GM19397 (cell line): ENCODE data around the gene RAB21.
"Not testable (repeated sequence)": the region's sequence is repeated elsewhere in the genome, so short reads cannot be mapped to it uniquely, and the experiment has no call there.

Experiments
- ATAC-seq: cut with Tn5 transposase; IDR thresholded peaks from one replicate; pipeline ENCODE4 v1.9.1; 2021; ENCODE audit warnings: mild to moderate bottlenecking, moderate library complexity; ENCODE audit not compliant: unreplicated experiment

Gene RAB21

DNA sequence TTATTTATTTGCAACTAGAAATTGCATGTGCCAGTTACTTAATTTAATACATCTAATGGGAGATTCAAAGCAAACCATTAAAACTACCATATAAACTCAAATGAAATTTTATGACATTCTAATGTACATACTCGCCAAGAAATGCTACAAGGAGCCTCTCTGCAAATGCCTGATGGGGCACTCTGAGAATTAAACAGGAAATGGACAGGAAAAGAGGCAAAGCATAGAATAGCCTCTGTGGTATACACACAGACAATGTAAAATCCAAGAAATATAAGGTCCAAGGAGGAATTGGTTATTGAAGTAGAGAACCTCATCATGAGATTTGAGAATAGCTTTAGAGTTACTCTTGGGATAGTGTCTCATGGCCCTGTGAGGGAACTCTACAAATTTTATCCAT lies 41.2 kb downstream of the RAB21 start:
- no peak for ATAC-seq

DNA sequence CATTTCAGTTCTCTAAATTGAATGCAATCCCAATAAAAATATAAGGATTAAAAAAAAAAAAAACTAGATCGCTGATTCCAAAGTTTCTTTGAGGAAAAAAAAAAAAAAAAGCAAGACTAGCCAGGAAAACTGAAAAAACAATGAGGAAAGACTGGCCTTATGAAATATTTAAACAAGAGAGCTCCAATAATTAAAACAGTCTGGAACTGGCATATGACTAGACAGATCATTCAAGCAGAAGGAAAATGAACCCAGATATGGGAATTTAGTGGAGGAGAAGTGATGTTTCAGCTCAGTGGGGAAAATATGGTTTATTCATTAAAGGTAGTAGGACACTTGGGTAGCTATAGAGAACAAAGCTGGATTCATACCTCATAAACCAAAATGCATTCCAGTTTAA lies 42.9 kb downstream of the RAB21 start:
- no peak for ATAC-seq

DNA sequence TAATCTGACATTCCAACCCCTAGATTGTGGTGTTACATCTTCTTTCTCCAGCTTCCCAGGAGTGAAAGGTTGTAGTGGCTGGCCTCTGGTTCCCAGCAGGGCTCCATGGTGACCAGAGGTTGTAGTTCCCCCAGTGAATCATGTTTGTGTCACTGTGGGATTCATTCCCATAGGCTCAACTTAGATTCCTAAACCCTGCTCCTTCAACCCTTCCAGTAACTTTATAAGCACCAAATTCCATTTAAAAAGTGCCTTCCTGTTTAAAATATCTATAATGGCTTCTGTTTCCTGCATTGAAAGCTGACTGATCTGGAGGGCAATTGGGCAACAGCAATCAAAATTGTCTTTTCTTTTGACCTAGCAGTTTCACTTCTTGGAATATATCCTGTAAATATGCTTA lies 44.4 kb downstream of the RAB21 start:
- no peak for ATAC-seq

DNA sequence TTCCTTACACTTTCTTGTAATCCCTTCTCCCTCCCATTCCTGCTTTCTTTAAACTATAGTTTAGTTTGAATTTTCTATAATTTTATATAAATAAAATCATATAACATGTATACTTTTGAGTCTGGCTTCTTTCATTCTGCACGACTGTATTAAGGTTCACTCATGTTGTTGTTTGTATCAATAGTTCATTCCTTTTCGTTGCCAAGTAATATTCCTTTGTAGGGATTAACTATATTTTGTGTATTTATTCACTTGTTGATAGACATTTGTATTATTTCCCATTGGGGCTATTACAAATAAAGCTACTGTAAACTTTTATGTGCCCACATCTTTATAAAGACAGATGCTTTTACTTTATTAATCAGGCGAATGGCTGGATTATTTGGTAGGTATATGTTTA lies 45.5 kb downstream of the RAB21 start:
- no peak for ATAC-seq

DNA sequence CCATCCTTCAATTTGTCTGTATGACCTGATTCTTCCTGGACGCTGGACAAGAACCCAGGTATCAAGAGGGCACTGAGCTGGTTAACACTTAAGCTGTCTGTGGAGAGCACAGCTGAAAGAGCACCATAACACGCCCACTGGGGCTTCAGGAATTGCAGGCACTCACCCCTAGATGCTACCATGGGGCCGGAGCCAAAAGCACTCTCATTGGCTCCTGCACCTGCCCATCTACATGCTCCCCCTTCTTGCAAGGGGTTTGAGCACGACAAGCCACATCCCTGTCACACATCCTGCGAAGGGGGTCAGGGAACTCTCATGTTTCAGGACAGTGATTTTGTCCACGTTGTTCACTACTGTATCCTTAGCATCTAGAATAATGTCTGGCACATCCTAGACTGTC lies 49.8 kb downstream of the RAB21 start:
- no peak for ATAC-seq

DNA sequence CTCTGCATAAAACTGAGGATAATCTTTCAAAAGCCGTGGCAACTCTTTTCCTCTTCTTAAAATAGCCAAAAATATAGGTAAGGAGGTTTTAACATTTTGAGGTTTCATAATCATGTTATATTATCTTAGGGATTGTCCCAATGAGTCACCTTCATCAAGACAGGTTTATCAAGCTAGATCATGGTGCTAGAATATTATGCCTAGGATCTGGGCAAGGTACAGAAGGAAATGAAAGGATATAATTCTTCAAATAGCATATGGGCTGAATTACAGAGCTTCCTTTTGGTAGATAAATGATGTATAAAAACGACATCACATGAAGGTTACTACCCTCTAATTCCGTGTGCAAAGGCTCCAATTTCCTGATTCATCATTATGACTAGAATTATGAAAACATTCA lies 56.3 kb downstream of the RAB21 start:
- ATAC-seq: no peak

DNA sequence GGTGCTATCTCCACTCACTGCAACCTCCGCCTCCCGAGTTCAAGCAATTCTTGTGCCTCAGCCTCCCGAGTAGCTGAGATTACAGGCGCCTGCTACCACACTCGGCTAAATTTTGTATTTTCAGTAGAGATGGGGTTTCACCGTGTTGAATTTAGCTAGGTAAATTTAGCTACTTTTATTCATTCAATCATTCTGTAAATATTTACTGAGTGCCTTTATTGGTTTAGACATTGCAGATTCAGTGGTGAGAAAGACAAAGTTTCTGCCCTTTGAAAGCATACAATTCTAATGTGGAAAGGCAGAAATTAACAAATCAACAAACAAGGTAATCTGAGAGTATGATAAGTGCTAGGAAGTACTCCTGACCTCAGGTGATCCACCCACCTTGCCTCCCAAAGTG lies 60.6 kb downstream of the RAB21 start:
- not testable (repeated sequence) for ATAC-seq

DNA sequence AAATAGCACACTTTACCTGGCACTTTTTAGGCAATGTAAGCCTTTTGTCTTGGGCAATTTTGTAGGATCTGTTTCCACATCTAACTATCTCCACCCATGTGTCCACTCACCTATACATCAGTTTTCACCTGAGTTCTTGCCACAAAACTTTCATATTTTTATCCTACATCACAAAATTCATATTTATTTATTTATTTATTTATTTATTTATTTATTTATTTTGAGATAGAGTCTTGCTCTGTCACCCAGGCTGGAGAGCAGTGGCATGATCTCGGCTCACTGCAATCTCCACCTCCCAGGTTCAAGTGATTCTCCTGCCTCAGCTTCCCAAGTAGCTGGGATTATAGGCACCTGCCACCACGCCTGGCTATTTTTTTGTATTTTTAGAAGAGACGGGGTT lies 67.4 kb downstream of the RAB21 start:
- ATAC-seq: not testable (repeated sequence)

DNA sequence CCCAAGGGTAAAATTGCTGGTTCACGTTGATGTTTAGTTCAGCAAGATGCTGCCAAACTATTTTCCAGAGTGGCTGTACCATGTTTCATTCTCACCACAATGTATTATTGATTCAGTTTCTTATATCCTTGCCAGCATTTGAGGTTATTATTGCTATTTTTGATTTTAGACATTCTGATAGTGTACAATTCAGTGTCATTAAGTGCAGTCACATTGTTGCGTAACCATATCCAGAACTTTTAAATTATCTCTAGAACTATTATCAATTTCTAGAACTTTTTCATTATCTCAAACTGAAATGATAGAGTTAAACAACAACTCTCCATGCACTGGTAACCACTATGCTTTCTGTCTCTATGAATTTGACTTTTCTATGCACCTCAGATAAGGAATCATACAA lies 74.2 kb downstream of the RAB21 start:
- ATAC-seq: no peak

DNA sequence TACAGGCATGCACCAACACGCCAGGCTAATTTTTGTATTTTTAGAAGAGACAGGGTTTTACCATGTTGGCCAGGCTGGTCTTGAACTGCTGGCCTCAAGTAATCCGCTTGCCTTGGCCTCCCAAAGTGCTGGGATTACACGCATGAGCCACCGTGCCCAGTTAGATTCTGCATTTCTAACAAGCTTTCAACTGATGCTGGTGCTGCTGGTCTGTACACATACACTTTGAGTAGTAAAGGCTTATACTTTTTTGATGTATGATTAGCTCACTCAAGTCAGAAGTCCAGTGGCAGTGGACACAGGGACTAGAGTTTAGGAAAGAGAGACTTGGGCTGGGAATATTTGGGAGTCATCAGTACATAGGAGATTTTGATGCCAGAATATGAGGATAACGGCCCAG lies 82.7 kb downstream of the RAB21 start:
- ATAC-seq: no peak

DNA sequence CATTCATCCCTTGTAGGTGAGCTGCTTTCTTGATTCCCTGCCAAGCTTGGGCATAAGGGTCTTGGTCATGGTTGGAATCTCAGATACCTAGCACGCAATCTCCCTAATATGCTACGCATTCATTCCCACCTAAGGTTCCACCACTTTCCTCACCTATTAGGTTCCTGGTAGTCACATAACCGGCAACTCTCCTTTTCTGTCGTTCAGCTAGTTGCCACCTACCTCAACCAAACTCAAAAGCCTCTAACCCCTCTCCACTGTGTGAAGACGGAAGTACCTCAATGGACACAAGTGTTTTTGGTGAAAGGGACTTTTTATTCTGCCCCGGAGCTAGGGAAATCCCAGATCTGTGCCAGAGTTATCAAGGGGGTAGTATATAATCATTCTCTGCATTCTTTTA lies 83.6 kb downstream of the RAB21 start:
- ATAC-seq: no peak

DNA sequence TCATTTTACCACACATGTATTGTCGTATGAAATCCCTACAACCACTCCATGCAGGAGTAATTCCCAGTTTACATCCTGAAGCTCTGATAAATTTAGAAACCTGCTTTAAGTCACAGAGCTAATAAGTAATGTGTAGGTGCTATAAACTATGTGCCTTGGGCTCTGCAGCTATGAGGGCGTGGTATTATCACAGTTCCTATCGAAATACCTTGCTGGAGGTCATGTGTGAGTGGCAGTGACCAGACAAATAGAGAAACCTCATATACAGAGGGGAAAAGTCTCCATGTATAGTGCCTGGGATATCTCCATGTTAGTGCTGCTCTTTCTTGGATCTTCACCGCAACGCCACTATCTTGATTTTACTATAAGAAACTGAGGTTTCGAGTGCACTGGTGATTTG lies 84.0 kb downstream of the RAB21 start:
- ATAC-seq: no peak

DNA sequence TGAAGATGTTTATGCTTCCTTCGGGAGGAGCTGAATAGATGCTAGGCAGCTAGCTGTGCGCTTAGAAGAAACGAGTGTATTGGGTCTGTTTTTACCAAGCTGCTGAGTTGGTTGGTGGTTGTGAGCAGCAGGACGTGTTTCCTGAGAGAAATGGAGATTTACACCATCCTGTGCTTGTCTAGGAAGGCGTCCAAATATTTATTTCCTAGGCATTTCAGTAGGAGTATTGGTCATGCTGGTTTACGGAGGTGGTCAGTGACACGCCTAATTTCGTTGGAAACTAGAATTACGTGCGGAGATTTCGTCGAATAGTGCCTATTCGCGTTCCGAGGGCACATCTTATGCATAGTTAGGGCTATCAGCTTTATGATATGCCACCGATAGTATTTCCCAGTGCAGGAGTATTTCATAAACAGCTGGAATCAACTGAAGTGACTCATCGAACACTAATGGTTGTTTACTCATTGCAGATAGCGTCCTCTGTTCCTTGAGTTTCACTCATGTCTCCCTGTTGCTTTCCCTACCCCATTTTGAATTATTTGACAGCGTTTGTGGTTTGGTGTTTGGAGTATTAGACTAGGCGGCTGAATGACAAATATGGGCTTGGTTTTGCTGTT lies 85.7 kb downstream of the RAB21 start:
- ATAC-seq: peak; percentile 7

DNA sequence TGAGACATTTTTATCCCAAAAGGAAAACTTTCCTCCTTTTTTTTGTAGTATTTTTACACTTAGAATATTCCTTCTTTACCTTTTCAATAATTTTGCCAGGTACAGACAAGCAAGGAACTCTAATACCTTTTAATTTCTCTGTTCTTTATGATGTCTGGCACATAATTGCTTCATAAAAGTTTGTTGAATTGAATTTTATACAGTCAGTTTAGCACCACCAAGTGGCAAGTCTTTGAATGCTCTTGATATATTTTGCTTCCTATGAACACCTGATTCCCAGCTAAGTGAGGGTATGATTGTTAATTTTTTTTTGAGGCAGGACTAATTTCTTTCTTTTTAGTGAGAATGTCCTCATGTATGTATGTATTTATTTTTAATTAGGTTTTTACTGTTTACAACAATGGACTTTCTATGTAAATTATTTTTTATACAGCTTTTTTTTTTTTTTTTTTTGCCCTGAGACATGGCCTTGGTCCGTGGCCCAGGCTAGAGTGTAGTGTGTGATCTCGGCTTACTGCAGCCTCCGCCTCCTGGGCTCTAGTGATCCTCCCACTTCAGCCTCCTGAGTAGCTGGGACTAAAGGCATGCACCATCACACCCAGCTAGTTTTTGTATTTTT lies 91.8 kb downstream of the RAB21 start:
- ATAC-seq: no peak

DNA sequence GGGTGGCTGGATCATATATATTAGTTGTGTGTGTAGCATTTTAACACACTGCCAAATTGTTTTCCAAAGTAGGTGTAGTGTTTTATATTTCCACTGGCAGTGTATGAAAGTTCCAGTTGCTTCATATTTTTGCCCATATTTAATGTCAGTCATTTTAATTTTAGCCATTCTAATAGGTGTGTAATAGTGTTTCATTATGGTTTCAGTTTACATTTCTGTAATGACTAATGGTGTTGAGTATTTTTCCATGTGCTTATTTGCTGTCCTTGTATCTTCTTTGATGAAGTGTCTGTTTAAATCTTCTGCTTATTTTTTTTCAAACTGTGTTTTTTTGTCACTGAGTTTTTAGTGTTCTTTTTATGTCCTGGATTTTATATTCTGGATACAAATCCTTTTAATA lies 93.5 kb downstream of the RAB21 start:
- ATAC-seq: no peak

DNA sequence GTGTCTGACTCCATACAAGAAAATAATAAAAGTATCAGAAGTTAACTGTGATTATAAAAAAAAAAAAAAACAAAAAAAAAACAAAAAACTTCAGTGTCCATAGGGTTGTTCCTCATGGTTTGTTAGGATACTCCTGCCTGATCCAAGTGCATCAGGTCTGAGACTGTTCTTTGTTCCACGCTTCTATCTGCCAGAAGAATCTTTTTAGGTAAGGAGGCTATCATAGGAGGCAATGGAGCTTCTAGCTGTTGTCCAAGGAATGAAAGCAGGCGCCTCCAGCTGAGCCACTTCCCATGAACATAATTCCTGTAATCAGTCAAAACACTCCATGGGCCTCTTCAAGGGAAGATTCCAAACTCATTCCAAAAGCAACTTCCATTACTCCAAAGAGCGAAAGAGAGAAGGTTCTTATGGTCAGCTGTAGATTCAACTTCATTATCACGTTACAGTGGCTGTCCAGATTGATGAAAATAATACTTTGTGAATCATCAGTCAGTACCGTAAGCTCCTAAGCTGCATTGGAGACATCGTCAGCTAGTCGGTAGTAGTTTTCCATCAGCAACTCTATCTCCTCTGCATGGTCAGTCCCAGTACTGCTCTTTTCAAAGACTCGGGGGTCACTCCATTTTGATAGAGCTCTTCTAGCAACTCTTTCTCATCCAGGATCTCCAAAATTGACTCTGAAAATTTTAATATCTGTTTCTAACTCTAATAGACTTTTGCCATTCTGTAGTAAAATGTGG lies 94.6 kb downstream of the RAB21 start:
- no peak for ATAC-seq
